IPS DF 4.7 (cell line): ENCODE results near the gene NPY.

Experiments
- DNase-seq: peaks from one replicate; pipeline ENCODE4 v3.0.0-alpha.2; 2013; ENCODE audit warnings: low spot score; ENCODE audit errors: extremely low read depth

Gene NPY

GRCh38 chr7:24313777-24314176 is 29.8 kb downstream of the NPY start:
- DNase-seq = no peak

GRCh38 chr7:24316340-24316739 is 32.4 kb downstream of the NPY start:
- no peak for DNase-seq

GRCh38 chr7:24318326-24318725 is 34.3 kb downstream of the NPY start:
- peak; percentile 71 for DNase-seq

- DNase-seq = no peak
Observed at GRCh38 chr7:24319209-24319608, 35.2 kb downstream of the NPY start.

- DNase-seq = no peak
Observed at GRCh38 chr7:24323961-24324480, 40.0 kb downstream of the NPY start.

- DNase-seq = no peak
Observed at GRCh38 chr7:24325708-24326107, 41.7 kb downstream of the NPY start.

- no peak for DNase-seq
Observed at GRCh38 chr7:24328050-24328449, 44.1 kb downstream of the NPY start.

GRCh38 chr7:24328894-24329293 is 44.9 kb downstream of the NPY start:
- DNase-seq = no peak

GRCh38 chr7:24334012-24334411 is 50.0 kb downstream of the NPY start:
- DNase-seq = no peak

- no peak for DNase-seq
Observed at GRCh38 chr7:24334627-24335026, 50.6 kb downstream of the NPY start.

- no peak for DNase-seq
Observed at GRCh38 chr7:24336461-24336860, 52.5 kb downstream of the NPY start.

- DNase-seq = peak; percentile 71
Observed at GRCh38 chr7:24337180-24337579, 53.2 kb downstream of the NPY start.

GRCh38 chr7:24339575-24339974 is 55.6 kb downstream of the NPY start:
- no peak for DNase-seq

- no peak for DNase-seq
Observed at GRCh38 chr7:24340727-24341126, 56.7 kb downstream of the NPY start.
